ENCODE results near the gene MAML2.
A peak's percentile ranks its signal among the peaks of the same experiment; 100 is the strongest.

The MAML2 gene

GRCh38 chr11:96318399-96318798, 24.6 kb downstream of the MAML2 start:
- no peak for DNase-seq (ENCODE audit: low read depth)

DNA sequence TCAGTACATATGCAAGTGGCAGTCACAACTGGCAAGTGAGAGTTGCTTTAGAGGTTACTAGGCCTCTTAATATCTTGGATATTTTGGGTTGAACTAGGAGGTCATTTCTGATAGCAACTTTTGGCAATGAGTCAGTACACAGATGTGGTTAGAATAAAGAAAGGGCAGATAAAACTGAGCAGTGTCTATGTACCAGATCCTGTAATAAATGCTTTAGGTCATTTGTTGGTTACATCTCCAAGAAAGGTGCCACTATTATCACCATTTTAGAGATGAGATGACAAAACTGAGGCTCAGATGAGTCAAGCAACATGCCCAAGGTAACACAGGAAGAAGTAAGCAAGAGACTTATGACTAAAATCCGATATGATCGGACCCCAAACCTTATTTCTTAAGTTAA, 25.0 kb downstream of the MAML2 start:
- DNase-seq (ENCODE audit: low read depth): no peak

DNA sequence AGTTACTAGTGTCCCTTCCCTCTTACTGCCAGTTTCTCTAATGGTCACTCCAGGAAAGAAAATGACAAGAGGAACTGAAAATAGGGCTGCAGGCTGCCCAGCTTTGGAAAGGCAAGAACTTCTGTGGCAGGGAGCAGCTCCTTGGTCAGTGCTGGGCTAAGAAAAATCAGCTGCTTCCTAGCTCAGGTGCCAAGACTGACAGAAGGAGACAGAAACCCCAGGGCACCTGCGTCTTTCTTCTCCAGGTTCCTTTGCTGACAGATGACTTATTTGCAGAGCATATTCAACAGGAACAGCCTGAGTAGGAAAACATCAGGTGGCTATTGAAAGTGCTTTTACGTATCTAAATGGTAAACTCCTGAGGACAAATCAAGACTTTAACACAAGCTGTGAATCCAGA, 25.4 kb downstream of the MAML2 start:
- DNase-seq (ENCODE audit: low read depth): no peak

- no peak for DNase-seq (ENCODE audit: low read depth)
Observed at GRCh38 chr11:96316869-96317268, 26.1 kb downstream of the MAML2 start.

- no peak for DNase-seq (ENCODE audit: low read depth)
Observed at GRCh38 chr11:96315476-96315875, 27.5 kb downstream of the MAML2 start.

DNA sequence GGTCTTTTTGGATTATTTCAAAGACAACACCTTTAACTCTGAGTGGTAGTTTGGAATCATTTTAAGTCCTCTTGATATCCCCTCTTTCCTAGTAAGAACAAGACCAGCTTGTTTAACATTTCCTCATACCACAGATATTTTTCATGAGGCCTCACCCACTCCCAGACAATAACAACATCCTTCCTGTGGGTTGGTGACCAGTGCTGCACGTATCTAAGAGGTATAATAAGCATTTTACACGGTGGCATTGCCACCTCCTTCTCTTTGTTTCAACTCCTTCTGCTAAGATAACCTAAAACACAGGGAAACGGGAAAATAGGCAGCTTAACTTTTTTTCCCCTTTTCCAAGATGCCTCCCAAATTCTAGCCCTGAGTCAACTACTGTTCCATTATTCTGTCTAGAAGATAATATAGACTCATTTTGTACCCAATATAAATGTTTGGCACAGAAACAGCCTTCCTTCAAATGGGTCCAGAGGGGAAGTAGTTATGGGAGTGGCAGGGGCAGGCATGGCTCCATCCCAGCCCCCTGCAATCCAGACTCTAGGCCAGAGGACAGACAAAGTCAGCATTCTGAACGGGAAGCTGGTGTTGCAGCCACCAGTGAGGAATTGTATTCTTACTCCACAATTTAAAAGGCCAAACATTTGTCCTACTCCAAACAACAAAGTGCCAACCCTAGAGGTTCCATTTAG, 28.5 kb downstream of the MAML2 start:
- DNase-seq (ENCODE audit: low read depth): no peak

GRCh38 chr11:96313163-96313562, 29.8 kb downstream of the MAML2 start:
- DNase-seq (ENCODE audit: low read depth): no peak

DNA sequence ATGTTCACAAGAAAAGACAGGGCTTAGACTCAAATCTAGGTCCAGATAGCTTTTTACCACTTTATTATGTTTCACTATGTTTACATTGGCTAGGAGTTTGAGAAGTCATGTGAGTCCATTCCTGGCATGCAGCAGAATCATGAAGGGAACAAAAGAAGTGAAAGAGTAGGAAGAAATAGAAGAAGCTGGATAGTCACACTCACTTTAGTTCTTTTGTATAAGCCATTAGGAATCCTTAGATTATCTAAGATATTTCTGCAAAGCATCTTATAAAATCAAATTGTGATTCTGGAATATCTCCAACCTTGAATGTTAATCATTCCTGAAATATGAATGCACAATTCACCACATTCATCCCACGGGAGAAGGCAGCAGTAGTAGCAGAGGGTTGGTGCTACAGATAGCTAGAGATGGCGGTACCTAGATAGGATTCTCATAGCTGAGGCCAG, 31.9 kb downstream of the MAML2 start:
- peak; percentile 70 for DNase-seq (ENCODE audit: low read depth)

DNA sequence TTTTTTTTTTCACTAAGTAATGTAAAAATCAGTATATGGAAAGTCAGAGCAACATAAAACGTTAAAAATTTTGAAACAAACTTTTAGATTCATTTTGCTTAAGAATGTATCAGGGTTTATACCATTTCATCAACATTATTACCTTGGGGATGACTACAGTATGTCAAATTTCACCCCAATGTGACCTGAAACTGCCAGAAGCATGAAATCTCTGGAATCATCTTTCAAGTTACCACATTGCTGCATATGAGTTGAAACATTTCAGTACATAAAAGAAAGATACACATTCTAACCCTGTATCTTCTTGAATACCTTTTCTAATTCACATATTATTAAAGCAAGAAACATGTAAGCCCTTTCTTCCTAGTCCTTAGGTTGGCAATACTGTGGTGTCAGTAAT, 32.8 kb downstream of the MAML2 start:
- peak; percentile 32 for DNase-seq (ENCODE audit: low read depth)

DNA sequence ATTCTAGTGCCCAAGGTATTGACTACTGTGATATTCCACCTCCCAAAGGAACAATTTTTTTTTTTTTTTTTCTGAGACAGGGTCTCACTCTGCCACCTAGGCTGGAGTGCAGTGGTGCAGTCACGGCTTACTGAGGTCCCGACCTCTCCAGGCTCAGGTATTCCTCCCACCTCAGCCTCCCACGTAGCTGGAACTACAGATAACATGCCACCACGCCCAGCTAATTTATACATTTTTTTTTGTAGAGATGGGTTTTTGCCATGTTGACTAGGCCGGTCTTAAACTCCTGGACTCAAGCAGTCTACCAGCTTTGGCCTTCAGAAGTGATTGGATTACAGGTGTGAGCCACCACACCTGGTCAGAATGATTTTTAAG, 33.4 kb downstream of the MAML2 start:
- no peak for DNase-seq (ENCODE audit: low read depth)

DNA sequence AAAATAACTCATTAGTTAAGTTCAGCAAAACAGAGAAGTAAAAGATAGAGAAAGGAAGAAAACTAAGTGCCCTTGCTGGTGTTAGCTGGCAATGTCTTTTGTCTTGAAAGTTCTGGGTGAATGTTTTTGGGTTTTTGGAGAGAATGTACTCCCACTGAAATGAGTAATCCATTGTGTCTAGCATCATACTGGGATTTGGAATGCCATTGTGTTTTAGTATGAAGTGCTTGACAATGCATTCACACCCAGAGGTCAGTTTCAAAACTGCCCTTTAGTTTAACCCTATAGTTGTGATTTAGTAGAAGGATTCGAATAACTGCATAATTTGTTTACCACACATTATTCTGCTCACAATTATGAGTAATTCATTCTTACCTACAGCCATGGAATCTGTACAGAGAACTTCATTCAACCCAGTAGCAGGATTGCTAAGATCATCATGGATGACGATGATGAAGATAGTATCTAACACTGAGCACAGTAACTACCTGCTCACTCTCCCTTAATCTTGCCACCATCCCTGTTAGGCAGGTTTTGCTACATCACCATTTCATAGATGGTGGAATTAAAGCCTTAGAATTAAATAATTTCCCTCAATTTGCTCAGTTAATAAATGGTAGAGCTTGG, 33.9 kb downstream of the MAML2 start:
- no peak for DNase-seq (ENCODE audit: low read depth)

DNA sequence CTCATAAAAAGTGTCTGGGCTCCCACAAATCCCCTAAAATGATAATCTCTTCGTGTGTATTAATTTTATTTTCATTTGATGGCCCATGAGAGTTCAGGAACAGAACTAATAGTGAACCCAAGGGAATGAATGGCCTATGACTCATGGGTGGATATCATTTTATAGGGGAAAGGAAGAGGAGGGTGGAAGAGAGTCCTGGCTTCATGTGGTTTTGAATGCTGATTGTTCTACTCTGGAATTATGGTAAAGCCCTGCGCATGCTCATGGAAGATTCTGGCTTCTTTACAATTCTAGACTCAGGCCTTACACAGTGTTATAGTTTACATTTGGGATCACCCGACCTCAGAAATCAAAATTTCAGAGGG, 35.2 kb downstream of the MAML2 start:
- peak; percentile 83 for DNase-seq (ENCODE audit: low read depth)

GRCh38 chr11:96306933-96307775, 35.8 kb downstream of the MAML2 start:
- DNase-seq (ENCODE audit: low read depth): peak; percentile 98

- DNase-seq (ENCODE audit: low read depth): no peak
Observed at GRCh38 chr11:96306600-96306932, 36.4 kb downstream of the MAML2 start.

DNA sequence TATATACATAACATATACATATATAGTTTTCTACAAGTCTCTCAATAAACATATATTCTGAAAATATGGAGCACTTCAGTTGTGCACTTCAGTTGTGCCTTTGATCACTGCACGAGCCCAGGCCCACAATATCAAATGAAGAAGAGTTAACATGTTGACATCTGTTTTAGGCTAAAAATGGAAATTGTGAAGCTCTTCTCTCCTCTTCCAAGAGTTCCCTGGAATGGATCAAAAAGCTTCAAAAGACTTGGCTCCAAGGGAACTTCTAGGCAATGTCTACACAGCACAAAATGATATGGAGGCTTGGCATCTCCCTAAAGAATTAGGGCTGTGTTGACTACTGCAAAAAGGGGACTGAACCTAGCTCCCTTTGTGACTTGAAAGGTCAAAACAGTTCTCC, 36.9 kb downstream of the MAML2 start:
- DNase-seq (ENCODE audit: low read depth): no peak

GRCh38 chr11:96303980-96304379, 39.0 kb downstream of the MAML2 start:
- no peak for DNase-seq (ENCODE audit: low read depth)

- peak; percentile 32 for DNase-seq (ENCODE audit: low read depth)
Observed at GRCh38 chr11:96303064-96303463, 39.9 kb downstream of the MAML2 start.

DNA sequence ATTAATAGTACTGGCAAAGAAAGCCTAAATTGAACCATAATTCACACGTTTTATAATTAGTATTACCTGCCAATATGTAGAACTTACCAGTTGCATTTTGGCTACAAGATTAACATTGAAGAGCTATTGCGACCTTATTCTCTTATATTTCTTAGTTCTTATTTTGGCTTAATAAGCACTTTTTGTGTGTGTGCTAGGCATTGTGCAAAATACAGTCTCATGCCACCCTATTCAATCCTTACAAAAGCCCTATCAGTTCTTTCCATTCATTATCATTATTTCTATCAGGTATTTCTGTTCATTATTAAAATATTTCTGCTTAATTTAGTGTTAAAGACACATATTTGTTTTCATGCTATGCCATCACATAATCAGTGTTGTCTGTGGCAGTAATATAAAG, 41.2 kb downstream of the MAML2 start:
- no peak for DNase-seq (ENCODE audit: low read depth)

GRCh38 chr11:96299155-96299888, 43.7 kb downstream of the MAML2 start:
- DNase-seq (ENCODE audit: low read depth): no peak

- DNase-seq (ENCODE audit: low read depth): no peak
Observed at GRCh38 chr11:96295369-96295768, 47.6 kb downstream of the MAML2 start.

- DNase-seq (ENCODE audit: low read depth): no peak
Observed at GRCh38 chr11:96294289-96294688, 48.7 kb downstream of the MAML2 start.

DNA sequence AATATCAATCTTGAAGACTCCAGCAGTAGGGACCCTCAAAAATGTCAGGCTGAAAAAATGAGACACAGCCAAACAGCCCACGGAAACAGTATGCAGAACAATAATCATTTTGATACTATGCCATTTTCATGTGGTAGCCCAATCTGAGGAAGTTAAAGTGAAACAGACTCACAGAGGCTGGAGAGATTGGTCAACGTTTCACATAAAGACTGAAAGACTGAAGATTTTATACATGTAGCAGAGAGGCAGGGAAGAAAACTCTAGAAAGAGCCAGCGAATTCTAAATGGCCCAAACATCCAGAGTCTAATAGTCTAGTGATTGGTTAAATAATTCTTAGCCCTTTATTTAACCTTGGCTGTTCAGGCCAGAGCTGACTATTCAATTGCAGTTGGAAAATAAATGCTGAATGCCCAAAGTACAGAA, 49.4 kb downstream of the MAML2 start:
- DNase-seq (ENCODE audit: low read depth): no peak

- DNase-seq (ENCODE audit: low read depth): no peak
Observed at GRCh38 chr11:96293109-96293508, 49.9 kb downstream of the MAML2 start.
